GM23338 (cell line): Measurements from ENCODE around the gene ADGRV1. TPM values are rescaled to one million over a fixed set of nuclear protein-coding genes. Genes with fewer than 3 reads are reported as not detected.

ENCODE experiments used
- ATAC-seq: fragments of 200-7000 bp; cut with Tn5 transposase; 3 replicates; pipeline ENCODE4 v1.9.1; 2020
- DNase-seq: peaks from one replicate; pipeline ENCODE4 v3.0.0-alpha.2; 2015; ENCODE audit warnings: low spot score
- H2AFZ ChIP-seq: fragments of 200-600 bp; sonication (generic); 2 replicates; pipeline ENCODE4 v1.8.0; 2016; ENCODE audit warnings: antibody characterized with exemption, mild to moderate bottlenecking, moderate library complexity
- H3F3A ChIP-seq: fragments of 200-600 bp; sonication (generic); replicated peaks from 2 replicates; pipeline ENCODE4 v1.8.0; 2017; ENCODE audit warnings: antibody characterized with exemption, mixed run types, low read depth
- H3K27ac ChIP-seq: fragments of 200-600 bp; sonication (generic); 2 replicates; pipeline ENCODE4 v1.6.1; 2016; ENCODE audit warnings: low read depth
- H3K27me3 ChIP-seq: fragments of 200-600 bp; sonication (generic); 2 replicates; pipeline ENCODE4 v1.8.0; 2016; ENCODE audit warnings: mild to moderate bottlenecking, mixed run types, moderate library complexity; ENCODE audit not compliant: insufficient read depth
- H3K36me3 ChIP-seq: fragments of 200-600 bp; sonication (generic); 2 replicates; pipeline ENCODE4 v1.8.0; 2016; ENCODE audit warnings: mild to moderate bottlenecking; ENCODE audit not compliant: insufficient read depth
- H3K4me1 ChIP-seq: fragments of 200-600 bp; sonication (generic); 2 replicates; pipeline ENCODE4 v1.8.0; 2016; ENCODE audit warnings: mild to moderate bottlenecking, moderate library complexity; ENCODE audit not compliant: insufficient read depth
- H3K4me2 ChIP-seq: fragments of 200-600 bp; sonication (generic); 2 replicates; pipeline ENCODE4 v1.7.1; 2017; ENCODE audit warnings: mixed run types
- H3K4me3 ChIP-seq: fragments of 200-600 bp; sonication (generic); 2 replicates; pipeline ENCODE4 v1.6.1; 2016; ENCODE audit warnings: mixed run types
- H3K79me2 ChIP-seq: fragments of 200-600 bp; sonication (generic); replicated peaks from 2 replicates; pipeline ENCODE4 v1.8.0; 2017; ENCODE audit warnings: mild to moderate bottlenecking; ENCODE audit not compliant: insufficient read depth
- H3K9me2 ChIP-seq: fragments of 200-600 bp; sonication (generic); 2 replicates; pipeline ENCODE4 v1.8.0; 2017; ENCODE audit not compliant: insufficient read depth
- H4K20me1 ChIP-seq: fragments of 200-600 bp; sonication (generic); replicated peaks from 2 replicates; pipeline ENCODE4 v1.8.0; 2017; ENCODE audit warnings: mild to moderate bottlenecking; ENCODE audit not compliant: insufficient read depth
- H3K27ac Mint-ChIP-seq: 2 replicates; pipeline ENCODE4 v1.8.0; 2020; ENCODE audit warnings: inconsistent platforms, mild to moderate bottlenecking, moderate library complexity, mixed read lengths
- H3K27me3 Mint-ChIP-seq: 3 replicates; pipeline ENCODE4 v1.8.0; 2022; ENCODE audit warnings: low read depth, mild to moderate bottlenecking, moderate library complexity, mixed read lengths, inconsistent platforms; ENCODE audit not compliant: insufficient read depth, poor library complexity
- H3K36me3 Mint-ChIP-seq: 3 replicates; pipeline ENCODE4 v1.8.0; 2021; ENCODE audit warnings: low read depth, mild to moderate bottlenecking, inconsistent platforms, moderate library complexity, mixed read lengths
- H3K4me1 Mint-ChIP-seq: 3 replicates; pipeline ENCODE4 v1.8.0; 2020; ENCODE audit warnings: mild to moderate bottlenecking, inconsistent platforms, mixed read lengths
- H3K4me3 Mint-ChIP-seq: 3 replicates; pipeline ENCODE4 v1.8.0; 2021; ENCODE audit warnings: moderate library complexity, mild to moderate bottlenecking, inconsistent platforms, mixed read lengths
- H3K9me3 Mint-ChIP-seq: 3 replicates; pipeline ENCODE4 v1.8.0; 2020; ENCODE audit warnings: moderate library complexity, mild to moderate bottlenecking, inconsistent platforms, mixed read lengths
- CREB1 ChIP-seq: fragments of 250-450 bp; sonication (Bioruptor Pico); IDR thresholded peaks from 2 replicates; pipeline ENCODE4 v1.5.0; 2020; ENCODE audit warnings: low read depth, mild to moderate bottlenecking, moderate library complexity
- EZH2 ChIP-seq: fragments of 200-600 bp; sonication (generic); IDR thresholded peaks from one replicate; pipeline ENCODE4 v1.8.0; 2017; ENCODE audit warnings: antibody characterized with exemption, mild to moderate bottlenecking, low read depth; ENCODE audit not compliant: unreplicated experiment
- EZH2phosphoT487 ChIP-seq: fragments of 200-600 bp; sonication (generic); IDR thresholded peaks from one replicate; pipeline ENCODE4 v1.8.1; 2018; ENCODE audit warnings: antibody characterized with exemption; ENCODE audit not compliant: unreplicated experiment
- JUNB ChIP-seq: IDR thresholded peaks from one replicate; pipeline ENCODE4 v1.6.1; 2016; ENCODE audit warnings: antibody characterized with exemption; ENCODE audit not compliant: unreplicated experiment
- POLR2AphosphoS5 ChIP-seq: IDR thresholded peaks from 2 replicates; pipeline ENCODE4 v1.6.1; 2016; ENCODE audit warnings: antibody characterized with exemption, low read depth
- STAT1 ChIP-seq: IDR thresholded peaks from one replicate; pipeline ENCODE4 v1.6.1; 2016; ENCODE audit warnings: antibody characterized with exemption; ENCODE audit not compliant: unreplicated experiment
- ZNF114 ChIP-seq: fragments of 250-450 bp; sonication (Bioruptor Pico); IDR thresholded peaks from 2 replicates; pipeline ENCODE4 v1.5.0; 2020; ENCODE audit warnings: mild to moderate bottlenecking, moderate library complexity
- ZNF331 ChIP-seq: fragments of 250-450 bp; sonication (Bioruptor Pico); IDR thresholded peaks from 2 replicates; pipeline ENCODE4 v1.5.0; 2020; ENCODE audit warnings: low read depth, mild to moderate bottlenecking, moderate library complexity
- polyA plus RNA-seq: library from polyadenylated mRNA; unstranded; fragments of >200 nt; fragmentation: Nextera tagmentation; extraction: Ambion mirVana; gene quantifications from 2 replicates; pipeline ENCODE4 v1.2.1, GENCODE V29; 2016
- total RNA-seq: library from RNA; depleted of rRNA; stranded (reverse); fragments of >200 nt; shearing (Covaris generic); gene quantifications from 2 replicates; pipeline ENCODE4 v1.2.3, GENCODE V29; 2014
- TF ChIP-seq, protein P1 (sequence below): fragments of 250-450 bp; sonication (Bioruptor Pico); IDR thresholded peaks from 2 replicates; pipeline ENCODE4 v1.5.0; 2020; ENCODE audit warnings: mild to moderate bottlenecking, moderate library complexity
- TF ChIP-seq, protein P2 (sequence below): IDR thresholded peaks from 2 replicates; pipeline ENCODE4 v1.6.1; 2016; ENCODE audit warnings: antibody characterized with exemption
- TF ChIP-seq, protein P3 (sequence below), 2 experiments: fragments of 200-600 bp in 1 of 2; sonication (generic) in 1 of 2; conservative IDR thresholded peaks; 2 replicates each; pipeline versions ENCODE4 v1.5.1 to v1.6.1; 2016 to 2017; ENCODE audit warnings: antibody characterized with exemption in 2 of 2, low read depth in 2 of 2, mild to moderate bottlenecking in 2 of 2, moderate library complexity in 1 of 2

The ADGRV1 gene
- total and polyA plus RNA-seq, 2 experiments from 2014 or later: 46.1 to 149 TPM

DNA sequence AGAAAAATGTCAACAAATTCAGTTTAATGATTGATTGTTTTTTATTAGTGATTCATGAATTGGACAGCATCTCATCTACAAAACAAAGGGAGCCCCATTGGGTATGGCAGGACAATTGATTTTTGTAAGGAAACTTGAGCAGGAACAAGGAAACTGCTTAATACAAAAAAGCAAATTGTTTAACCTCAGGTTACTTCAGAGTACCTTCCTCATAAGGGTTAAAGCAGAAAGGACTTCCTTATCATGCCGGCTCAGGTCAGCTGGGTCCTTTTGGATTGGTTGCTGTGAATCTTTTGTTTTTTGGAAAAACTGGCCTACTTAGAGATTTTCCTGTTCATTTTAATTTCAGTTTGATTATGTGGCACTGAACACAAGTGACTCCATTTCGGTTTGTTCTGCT, 612.7 kb downstream of the ADGRV1 start (continued):
- TF ChIP-seq, protein P1, sequence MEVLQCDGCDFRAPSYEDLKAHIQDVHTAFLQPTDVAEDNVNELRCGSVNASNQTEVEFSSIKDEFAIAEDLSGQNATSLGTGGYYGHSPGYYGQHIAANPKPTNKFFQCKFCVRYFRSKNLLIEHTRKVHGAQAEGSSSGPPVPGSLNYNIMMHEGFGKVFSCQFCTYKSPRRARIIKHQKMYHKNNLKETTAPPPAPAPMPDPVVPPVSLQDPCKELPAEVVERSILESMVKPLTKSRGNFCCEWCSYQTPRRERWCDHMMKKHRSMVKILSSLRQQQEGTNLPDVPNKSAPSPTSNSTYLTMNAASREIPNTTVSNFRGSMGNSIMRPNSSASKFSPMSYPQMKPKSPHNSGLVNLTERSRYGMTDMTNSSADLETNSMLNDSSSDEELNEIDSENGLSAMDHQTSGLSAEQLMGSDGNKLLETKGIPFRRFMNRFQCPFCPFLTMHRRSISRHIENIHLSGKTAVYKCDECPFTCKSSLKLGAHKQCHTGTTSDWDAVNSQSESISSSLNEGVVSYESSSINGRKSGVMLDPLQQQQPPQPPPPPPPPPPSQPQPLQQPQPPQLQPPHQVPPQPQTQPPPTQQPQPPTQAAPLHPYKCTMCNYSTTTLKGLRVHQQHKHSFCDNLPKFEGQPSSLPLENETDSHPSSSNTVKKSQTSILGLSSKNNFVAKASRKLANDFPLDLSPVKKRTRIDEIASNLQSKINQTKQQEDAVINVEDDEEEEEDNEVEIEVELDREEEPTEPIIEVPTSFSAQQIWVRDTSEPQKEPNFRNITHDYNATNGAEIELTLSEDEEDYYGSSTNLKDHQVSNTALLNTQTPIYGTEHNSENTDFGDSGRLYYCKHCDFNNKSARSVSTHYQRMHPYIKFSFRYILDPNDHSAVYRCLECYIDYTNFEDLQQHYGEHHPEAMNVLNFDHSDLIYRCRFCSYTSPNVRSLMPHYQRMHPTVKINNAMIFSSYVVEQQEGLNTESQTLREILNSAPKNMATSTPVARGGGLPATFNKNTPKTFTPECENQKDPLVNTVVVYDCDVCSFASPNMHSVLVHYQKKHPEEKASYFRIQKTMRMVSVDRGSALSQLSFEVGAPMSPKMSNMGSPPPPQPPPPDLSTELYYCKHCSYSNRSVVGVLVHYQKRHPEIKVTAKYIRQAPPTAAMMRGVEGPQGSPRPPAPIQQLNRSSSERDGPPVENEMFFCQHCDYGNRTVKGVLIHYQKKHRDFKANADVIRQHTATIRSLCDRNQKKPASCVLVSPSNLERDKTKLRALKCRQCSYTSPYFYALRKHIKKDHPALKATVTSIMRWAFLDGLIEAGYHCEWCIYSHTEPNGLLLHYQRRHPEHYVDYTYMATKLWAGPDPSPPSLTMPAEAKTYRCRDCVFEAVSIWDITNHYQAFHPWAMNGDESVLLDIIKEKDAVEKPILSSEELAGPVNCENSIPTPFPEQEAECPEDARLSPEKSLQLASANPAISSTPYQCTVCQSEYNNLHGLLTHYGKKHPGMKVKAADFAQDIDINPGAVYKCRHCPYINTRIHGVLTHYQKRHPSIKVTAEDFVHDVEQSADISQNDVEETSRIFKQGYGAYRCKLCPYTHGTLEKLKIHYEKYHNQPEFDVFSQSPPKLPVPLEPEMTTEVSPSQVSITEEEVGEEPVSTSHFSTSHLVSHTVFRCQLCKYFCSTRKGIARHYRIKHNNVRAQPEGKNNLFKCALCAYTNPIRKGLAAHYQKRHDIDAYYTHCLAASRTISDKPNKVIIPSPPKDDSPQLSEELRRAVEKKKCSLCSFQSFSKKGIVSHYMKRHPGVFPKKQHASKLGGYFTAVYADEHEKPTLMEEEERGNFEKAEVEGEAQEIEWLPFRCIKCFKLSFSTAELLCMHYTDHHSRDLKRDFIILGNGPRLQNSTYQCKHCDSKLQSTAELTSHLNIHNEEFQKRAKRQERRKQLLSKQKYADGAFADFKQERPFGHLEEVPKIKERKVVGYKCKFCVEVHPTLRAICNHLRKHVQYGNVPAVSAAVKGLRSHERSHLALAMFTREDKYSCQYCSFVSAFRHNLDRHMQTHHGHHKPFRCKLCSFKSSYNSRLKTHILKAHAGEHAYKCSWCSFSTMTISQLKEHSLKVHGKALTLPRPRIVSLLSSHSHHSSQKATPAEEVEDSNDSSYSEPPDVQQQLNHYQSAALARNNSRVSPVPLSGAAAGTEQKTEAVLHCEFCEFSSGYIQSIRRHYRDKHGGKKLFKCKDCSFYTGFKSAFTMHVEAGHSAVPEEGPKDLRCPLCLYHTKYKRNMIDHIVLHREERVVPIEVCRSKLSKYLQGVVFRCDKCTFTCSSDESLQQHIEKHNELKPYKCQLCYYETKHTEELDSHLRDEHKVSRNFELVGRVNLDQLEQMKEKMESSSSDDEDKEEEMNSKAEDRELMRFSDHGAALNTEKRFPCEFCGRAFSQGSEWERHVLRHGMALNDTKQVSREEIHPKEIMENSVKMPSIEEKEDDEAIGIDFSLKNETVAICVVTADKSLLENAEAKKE: no peak
- TF ChIP-seq JUNB (no peak), ZNF114 (CRISPR knock-in tag) (no peak), EZH2phosphoT487 (no peak), EZH2 (no peak)
- TF ChIP-seq, protein P2, sequence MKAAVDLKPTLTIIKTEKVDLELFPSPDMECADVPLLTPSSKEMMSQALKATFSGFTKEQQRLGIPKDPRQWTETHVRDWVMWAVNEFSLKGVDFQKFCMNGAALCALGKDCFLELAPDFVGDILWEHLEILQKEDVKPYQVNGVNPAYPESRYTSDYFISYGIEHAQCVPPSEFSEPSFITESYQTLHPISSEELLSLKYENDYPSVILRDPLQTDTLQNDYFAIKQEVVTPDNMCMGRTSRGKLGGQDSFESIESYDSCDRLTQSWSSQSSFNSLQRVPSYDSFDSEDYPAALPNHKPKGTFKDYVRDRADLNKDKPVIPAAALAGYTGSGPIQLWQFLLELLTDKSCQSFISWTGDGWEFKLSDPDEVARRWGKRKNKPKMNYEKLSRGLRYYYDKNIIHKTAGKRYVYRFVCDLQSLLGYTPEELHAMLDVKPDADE: no peak
- TF ChIP-seq, protein P3, sequence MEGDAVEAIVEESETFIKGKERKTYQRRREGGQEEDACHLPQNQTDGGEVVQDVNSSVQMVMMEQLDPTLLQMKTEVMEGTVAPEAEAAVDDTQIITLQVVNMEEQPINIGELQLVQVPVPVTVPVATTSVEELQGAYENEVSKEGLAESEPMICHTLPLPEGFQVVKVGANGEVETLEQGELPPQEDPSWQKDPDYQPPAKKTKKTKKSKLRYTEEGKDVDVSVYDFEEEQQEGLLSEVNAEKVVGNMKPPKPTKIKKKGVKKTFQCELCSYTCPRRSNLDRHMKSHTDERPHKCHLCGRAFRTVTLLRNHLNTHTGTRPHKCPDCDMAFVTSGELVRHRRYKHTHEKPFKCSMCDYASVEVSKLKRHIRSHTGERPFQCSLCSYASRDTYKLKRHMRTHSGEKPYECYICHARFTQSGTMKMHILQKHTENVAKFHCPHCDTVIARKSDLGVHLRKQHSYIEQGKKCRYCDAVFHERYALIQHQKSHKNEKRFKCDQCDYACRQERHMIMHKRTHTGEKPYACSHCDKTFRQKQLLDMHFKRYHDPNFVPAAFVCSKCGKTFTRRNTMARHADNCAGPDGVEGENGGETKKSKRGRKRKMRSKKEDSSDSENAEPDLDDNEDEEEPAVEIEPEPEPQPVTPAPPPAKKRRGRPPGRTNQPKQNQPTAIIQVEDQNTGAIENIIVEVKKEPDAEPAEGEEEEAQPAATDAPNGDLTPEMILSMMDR (conservative IDR thresholded peaks at IDR 0.05; ENCODE audit: low read depth in 2 of 2): no peak

DNA sequence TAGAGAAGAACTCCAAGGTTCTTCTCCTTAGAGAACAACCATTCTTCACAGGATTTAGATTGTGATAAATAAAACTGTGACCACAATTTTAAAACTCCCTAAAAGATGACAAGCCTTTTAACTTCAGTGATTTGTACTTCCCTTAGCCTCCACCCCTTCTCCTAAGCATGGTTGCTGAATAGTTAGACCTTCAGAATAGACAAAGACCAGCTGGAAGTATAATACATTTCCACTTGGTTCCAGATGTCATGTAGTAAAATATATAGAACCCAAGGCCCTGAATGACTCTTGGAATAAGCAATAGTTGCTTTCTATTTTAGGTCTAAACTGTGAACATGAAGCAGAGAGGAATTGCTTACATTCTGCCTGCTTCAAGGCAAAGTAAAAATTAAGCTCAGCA, 615.8 kb downstream of the ADGRV1 start:
- no peak for DNase-seq
- Histone ChIP-seq H3K27me3 (no peaks in the 10 kb centered on the region), H3K36me3 (no peaks in the 10 kb centered on the region), H3K4me2 (no peak overlapping the region), H3K79me2 (no peaks in the 10 kb centered on the region), H3K4me3 (no peak overlapping the region), H3K4me1 (peaks cover 31% of the 10 kb centered on the region), H4K20me1 (no peaks in the 10 kb centered on the region), H2AFZ (no peak overlapping the region), H3F3A (no peaks in the 10 kb centered on the region), H3K9me2 (0 out of 2 replicates have a peak, but pooled peaks cover 3% of the 10 kb centered on the region), H3K27ac (no peak overlapping the region)
- Mint-ChIP-seq H3K36me3 (no peaks in the 10 kb centered on the region), H3K4me1 (peaks cover 37% of the 10 kb centered on the region), H3K4me3 (no peak overlapping the region), H3K27ac (no peak overlapping the region), H3K27me3 (peaks cover 3% of the 10 kb centered on the region), H3K9me3 (no peaks in the 10 kb centered on the region)
- no peak for ATAC-seq
- no peak for TF ChIP-seq ZNF331 (CRISPR knock-in tag)
- no peak for TF ChIP-seq EZH2
- TF ChIP-seq, protein P3 (conservative IDR thresholded peaks at IDR 0.05; ENCODE audit: low read depth in 2 of 2): no peak
- TF ChIP-seq ZNF114 (CRISPR knock-in tag): no peak
- TF ChIP-seq STAT1: no peak
- no peak for TF ChIP-seq JUNB
- TF ChIP-seq CREB1 (CRISPR knock-in tag): no peak
- TF ChIP-seq POLR2AphosphoS5: no peak
